Keratinocyte (primary cell): ENCODE measurements around the gene JAK1. TPM values are rescaled to one million over a fixed set of nuclear protein-coding genes. Genes with fewer than 3 reads are reported as not detected.

Experiments
- DNase-seq: peaks from one replicate; pipeline ENCODE4 v3.0.0-alpha.2; 2011; ENCODE audit warnings: low read depth, missing footprints, low spot score
- FAIRE-seq: peaks from 2 replicates; lab custom pipeline; 2011; peaks lifted over from hg19 to GRCh38; lab: Jason Lieb, UNC
- H2AFZ ChIP-seq: 2 replicates; pipeline ENCODE4 v1.6.0; 2012; ENCODE audit warnings: low read length, control low read depth, inconsistent platforms; ENCODE audit not compliant: control insufficient read depth
- H3K27ac ChIP-seq: 2 replicates; pipeline ENCODE4 v1.5.1; 2011; ENCODE audit warnings: low read length; ENCODE audit not compliant: control insufficient read depth, insufficient read depth
- H3K27me3 ChIP-seq: 3 replicates; pipeline ENCODE4 v1.6.0; 2011; ENCODE audit warnings: low read length; ENCODE audit not compliant: control insufficient read depth, insufficient read depth; ENCODE audit errors: extremely low read depth
- H3K36me3 ChIP-seq, 2 experiments: 2 replicates in 1 of 2; 3 replicates in 1 of 2; pipeline ENCODE4 v1.5.1; 2011; ENCODE audit warnings: low read length in 2 of 2, mild to moderate bottlenecking in 1 of 2; ENCODE audit not compliant: control insufficient read depth in 2 of 2, insufficient read depth in 2 of 2; ENCODE audit errors: extremely low read depth in 1 of 2
- H3K4me1 ChIP-seq: 3 replicates; pipeline ENCODE4 v1.5.1; 2011; ENCODE audit warnings: low read length; ENCODE audit not compliant: control insufficient read depth, insufficient read depth; ENCODE audit errors: extremely low read depth
- H3K4me2 ChIP-seq: 3 replicates; pipeline ENCODE4 v1.6.0; 2011; ENCODE audit warnings: low read depth, low read length; ENCODE audit not compliant: control insufficient read depth, insufficient read depth; ENCODE audit errors: extremely low read depth
- H3K4me3 ChIP-seq, 3 experiments: fragments of 200-600 bp in 1 of 3; sonication (generic) in 1 of 3; 2 replicates in 2 of 3; 3 replicates in 1 of 3; pipeline ENCODE4 v1.5.1; 2011 to 2016; ENCODE audit warnings: low read length in 3 of 3, mild to moderate bottlenecking in 3 of 3, control low read depth in 2 of 3, inconsistent platforms in 1 of 3, low read depth in 1 of 3, mixed read lengths in 1 of 3, mixed run types in 1 of 3, moderate library complexity in 1 of 3; ENCODE audit not compliant: control insufficient read depth in 2 of 3, insufficient read depth in 2 of 3; ENCODE audit errors: extremely low read depth in 1 of 3
- H3K79me2 ChIP-seq: 2 replicates; pipeline ENCODE4 v1.6.0; 2012; ENCODE audit warnings: low read length; ENCODE audit not compliant: control insufficient read depth, insufficient read depth
- H3K9ac ChIP-seq: 3 replicates; pipeline ENCODE4 v1.6.0; 2011; ENCODE audit warnings: low read length; ENCODE audit not compliant: control insufficient read depth, insufficient read depth; ENCODE audit errors: extremely low read depth
- H3K9me1 ChIP-seq: 3 replicates; pipeline ENCODE4 v1.6.0; 2011; ENCODE audit warnings: low read length; ENCODE audit not compliant: control insufficient read depth, insufficient read depth; ENCODE audit errors: extremely low read depth
- H3K9me3 ChIP-seq: 2 replicates; pipeline ENCODE4 v1.5.1; 2012; ENCODE audit warnings: low read depth, low read length; ENCODE audit not compliant: control insufficient read depth
- H4K20me1 ChIP-seq: 3 replicates; pipeline ENCODE4 v1.6.0; 2011; ENCODE audit warnings: low read length; ENCODE audit not compliant: control insufficient read depth, insufficient read depth; ENCODE audit errors: extremely low read depth
- CTCF ChIP-seq, 3 experiments: IDR thresholded peaks in 1 of 3; conservative IDR thresholded peaks in 1 of 3; optimal IDR thresholded peaks in 1 of 3; 2 replicates in 2 of 3; 3 replicates in 1 of 3; pipeline versions ENCODE3 to v1.5.1; 2011; ENCODE audit warnings: low read length in 3 of 3, mild to moderate bottlenecking in 3 of 3, moderate library complexity in 2 of 3, control low read depth in 1 of 3, inconsistent platforms in 1 of 3; ENCODE audit not compliant: insufficient read depth in 2 of 3; ENCODE audit errors: extremely low read depth in 1 of 3
- EZH2 ChIP-seq: IDR thresholded peaks from one replicate; pipeline ENCODE4 v1.6.1; 2012; ENCODE audit warnings: inconsistent platforms, mild to moderate bottlenecking, low read length, moderate library complexity
- dilution Hi-C: fragments of 300-500 bp; cut with MboI; formaldehyde crosslinking; loops from one replicate; pipeline ENCODE4 v1.7.0; 2020; ENCODE audit warnings: low sequenced_read_pairs; ENCODE audit not compliant: extremely low pct_ligation_motif_present
- polyA plus RNA-seq, 5 experiments: library from polyadenylated mRNA; depleted of rRNA in 3 of 5; stranded (reverse) in 3 of 5; stranded (forward) in 1 of 5; unstranded in 1 of 5; fragments of >200 nt; gene quantifications; 1 replicate in 1 of 5; 2 replicates in 3 of 5; 3 replicates in 1 of 5; pipeline versions ENCODE4 v1.2.1 to v1.2.3, GENCODE V29; 2011 to 2012; ENCODE audit warnings: missing spikeins in 2 of 5, low read depth in 1 of 5, low replicate concordance in 1 of 5

The JAK1 gene
- polyA plus RNA-seq, 1 donor (not counting 4 experiments of a cell fraction or from before 2014, with no cell fraction given): 50.9 TPM

GRCh38 chr1:64900916-64901315, 65.4 kb downstream of the JAK1 start:
- dilution Hi-C loops: no loop called here
- H3K79me2 ChIP-seq: peaks cover 28% of the 10 kb centered on the region
- no peak overlapping the region for H3K9ac ChIP-seq

GRCh38 chr1:64898107-64898861, 68.1 kb downstream of the JAK1 start:
- dilution Hi-C loops: no loop called here
- DNase-seq (peak; percentile 72), FAIRE-seq (peak; percentile 73)
- Histone ChIP-seq H3K36me3 (no peaks in the 10 kb centered on the region), H3K4me2 (peak overlapping the region; percentile 69), H3K27ac (peak overlapping the region; percentile 76), H3K9me3 (no peaks in the 10 kb centered on the region), H2AFZ (no peak overlapping the region), H4K20me1 (peaks cover 8% of the 10 kb centered on the region), H3K27me3 (no peaks in the 10 kb centered on the region), H3K4me1 (peaks cover 35% of the 10 kb centered on the region), H3K4me3 (no peak overlapping the region), H3K9ac (peak overlapping the region; percentile 39), H3K9me1 (peaks cover 4% of the 10 kb centered on the region), H3K79me2 (peaks cover 35% of the 10 kb centered on the region)
- TF ChIP-seq CTCF (optimal IDR thresholded peaks at IDR 0.05 in 1 of 3, IDR thresholded peaks at IDR 0.05 in 1 of 3, conservative IDR thresholded peaks at IDR 0.05 in 1 of 3; ENCODE audit: extremely low read depth in 1 of 3, insufficient read depth in 2 of 3, low read length in 3 of 3): no peak
- TF ChIP-seq EZH2: no peak

More at GRCh38 chr1:64900916-64901315, 65.4 kb downstream of the JAK1 start:
- no peaks in the 10 kb centered on the region for H3K27me3 ChIP-seq
- H3K4me3 ChIP-seq: no peak overlapping the region
- TF ChIP-seq CTCF (optimal IDR thresholded peaks at IDR 0.05 in 1 of 3, IDR thresholded peaks at IDR 0.05 in 1 of 3, conservative IDR thresholded peaks at IDR 0.05 in 1 of 3; ENCODE audit: extremely low read depth in 1 of 3, insufficient read depth in 2 of 3, low read length in 3 of 3) (no peak), EZH2 (no peak)
- H3K36me3 ChIP-seq: no peaks in the 10 kb centered on the region
- no peak overlapping the region for H2AFZ ChIP-seq
- FAIRE-seq (no peak), DNase-seq (no peak)
- no peak overlapping the region for H3K27ac ChIP-seq
- H3K4me1 ChIP-seq: peaks cover 35% of the 10 kb centered on the region
- H3K4me2 ChIP-seq: no peak overlapping the region
- no peaks in the 10 kb centered on the region for H3K9me3 ChIP-seq
- no peaks in the 10 kb centered on the region for H3K9me1 ChIP-seq
- peaks cover 4% of the 10 kb centered on the region for H4K20me1 ChIP-seq
